ENCODE measurements around the gene LSM4.
"Not testable (repeated sequence)": the region's sequence is repeated elsewhere in the genome, so short reads cannot be mapped to it uniquely, and the experiment has no call there.

Gene LSM4

GRCh38 chr19:18322759-18323460 lies at the start of gene LSM4:
TSS of gene LSM4 (minus strand) at chr19:18323076. CDS start at chr19:18323020, 56 bp downstream.
- DNase-seq (ENCODE audit: low read depth in 2 of 2) = peak; percentile 99

DNA sequence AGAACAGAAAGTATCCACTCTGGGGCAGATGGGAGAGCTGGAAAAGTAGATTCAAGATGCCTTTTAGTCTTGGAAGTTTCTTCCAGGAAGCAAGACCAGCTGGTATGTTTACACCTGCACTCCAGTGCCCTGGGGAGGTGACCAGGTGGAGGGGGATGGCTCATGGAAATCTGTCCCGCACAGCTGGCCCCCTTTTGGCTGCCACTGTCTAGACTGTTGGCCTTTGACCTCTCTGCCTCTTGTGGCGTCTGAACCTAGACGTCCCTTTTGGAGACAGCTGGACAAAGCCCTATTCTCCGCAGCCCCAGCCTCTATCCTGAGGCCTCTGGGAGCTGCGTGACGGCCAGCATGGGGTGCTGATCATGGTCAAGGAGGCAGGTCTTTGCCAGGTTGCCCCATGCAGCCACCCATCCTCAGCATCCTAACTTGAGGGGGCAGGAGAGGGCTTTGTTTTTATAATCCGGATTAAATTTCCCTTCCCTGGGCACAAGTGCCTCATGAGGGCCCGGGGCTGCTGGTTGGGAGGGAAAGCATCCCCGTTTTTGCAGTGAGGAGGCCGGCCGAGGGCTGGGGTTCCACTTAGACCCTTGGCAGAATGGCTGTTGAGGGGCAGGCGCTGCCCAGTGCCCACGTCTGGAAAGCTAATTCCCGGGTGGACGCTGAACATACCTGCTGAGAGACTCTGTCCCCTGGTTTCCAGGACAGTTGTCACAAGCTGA lies 45.8 kb upstream of the LSM4 start:
- no peak for DNase-seq (ENCODE audit: low read depth in 2 of 2)

- DNase-seq (ENCODE audit: low read depth in 2 of 2) = no peak
Observed at GRCh38 chr19:18366021-18366435, 43.2 kb upstream of the LSM4 start.

- DNase-seq (ENCODE audit: low read depth in 2 of 2) = no peak
Observed at GRCh38 chr19:18364826-18365528, 42.1 kb upstream of the LSM4 start.

DNA sequence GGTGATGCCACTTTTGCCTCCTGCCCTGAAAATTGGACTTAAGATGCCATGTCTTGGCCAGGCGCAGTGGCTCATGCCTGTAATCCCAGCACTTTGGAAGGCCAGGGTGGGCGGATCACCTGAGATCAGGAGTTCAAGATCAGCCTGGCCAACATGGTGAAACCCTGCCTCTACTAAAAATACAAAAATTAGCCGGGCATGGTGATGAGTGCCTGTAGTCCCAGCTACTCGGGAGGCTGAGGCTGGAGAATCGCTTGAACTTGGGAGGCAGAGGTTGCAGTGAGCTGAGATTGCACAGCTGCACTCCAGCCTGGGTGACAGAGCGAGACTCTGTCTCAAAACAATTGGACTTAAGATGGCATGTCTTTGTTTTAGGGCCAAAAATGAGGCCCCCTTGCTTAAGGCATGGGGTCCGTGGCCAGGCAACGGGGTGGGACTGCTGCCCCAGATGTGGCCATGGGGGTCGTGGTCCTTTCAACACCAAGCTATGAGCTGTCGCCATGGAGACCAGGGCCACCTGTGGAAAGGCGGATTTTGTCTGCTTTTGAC lies 41.5 kb upstream of the LSM4 start:
- DNase-seq (ENCODE audit: low read depth in 2 of 2) = not testable (repeated sequence)

- DNase-seq (ENCODE audit: low read depth in 2 of 2) = no peak
Observed at GRCh38 chr19:18363787-18364186, 40.9 kb upstream of the LSM4 start.

GRCh38 chr19:18362934-18363542 lies 40.2 kb upstream of the LSM4 start:
- no peak for DNase-seq (ENCODE audit: low read depth in 2 of 2)

- DNase-seq (ENCODE audit: low read depth in 2 of 2) = no peak
Observed at GRCh38 chr19:18361646-18362045, 38.8 kb upstream of the LSM4 start.

- DNase-seq (ENCODE audit: low read depth in 2 of 2) = no peak
Observed at GRCh38 chr19:18357041-18357440, 34.2 kb upstream of the LSM4 start.

GRCh38 chr19:18354743-18355142 lies 31.9 kb upstream of the LSM4 start:
- not testable (repeated sequence) for DNase-seq (ENCODE audit: low read depth in 2 of 2)

GRCh38 chr19:18353378-18354005 lies 30.6 kb upstream of the LSM4 start:
- no peak for DNase-seq (ENCODE audit: low read depth in 2 of 2)

DNA sequence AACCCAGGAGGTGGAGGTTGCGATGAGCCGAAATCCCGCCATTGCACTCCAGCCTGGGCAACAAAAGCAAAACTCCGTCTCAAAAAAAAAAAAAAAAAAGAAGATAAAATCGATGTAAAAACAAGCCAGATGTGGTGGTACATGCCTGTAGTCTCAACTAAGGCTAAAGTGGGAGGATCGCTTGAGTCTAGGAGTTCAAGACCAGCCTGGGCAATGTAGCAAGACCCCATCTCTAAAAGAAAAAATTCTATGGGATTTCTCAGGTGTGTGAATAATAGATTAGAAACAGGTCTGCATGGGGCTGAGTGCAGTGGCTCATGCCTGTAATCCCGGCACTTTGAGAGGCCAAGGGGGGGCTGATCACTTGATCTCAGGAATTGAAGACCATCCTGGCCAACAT lies 28.7 kb upstream of the LSM4 start:
- no peak for DNase-seq (ENCODE audit: low read depth in 2 of 2)

GRCh38 chr19:18350490-18350889 lies 27.6 kb upstream of the LSM4 start:
- DNase-seq (ENCODE audit: low read depth in 2 of 2) = no peak

GRCh38 chr19:18349524-18350128 lies 26.8 kb upstream of the LSM4 start:
- peak in 1 of 2 donors; percentile 15 for DNase-seq (ENCODE audit: low read depth in 2 of 2)

- not testable (repeated sequence) for DNase-seq (ENCODE audit: low read depth in 2 of 2)
Observed at GRCh38 chr19:18348818-18349339, 26.0 kb upstream of the LSM4 start.

- no peak for DNase-seq (ENCODE audit: low read depth in 2 of 2)
Observed at GRCh38 chr19:18348171-18348570, 25.3 kb upstream of the LSM4 start.

DNA sequence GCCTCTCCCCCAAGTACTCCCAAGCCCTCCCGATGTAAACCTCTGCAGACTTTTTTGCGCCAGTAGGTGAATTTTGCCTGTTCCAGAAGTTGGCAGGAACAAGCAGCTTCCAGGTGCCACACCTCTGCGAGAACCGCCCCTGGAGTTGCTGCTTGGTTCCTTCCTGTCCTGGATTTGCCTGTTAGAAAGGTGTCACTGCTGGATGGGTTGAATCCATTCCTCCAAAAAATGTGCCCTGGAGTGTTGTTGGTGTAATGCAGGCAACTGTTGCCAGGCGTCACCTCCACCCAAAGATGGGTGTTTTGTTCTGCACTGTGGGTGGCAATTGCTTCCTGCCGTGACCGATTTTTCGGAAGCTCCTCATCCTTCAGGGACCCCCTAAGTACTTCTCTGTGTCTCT lies 23.2 kb upstream of the LSM4 start:
- DNase-seq (ENCODE audit: low read depth in 2 of 2) = no peak

DNA sequence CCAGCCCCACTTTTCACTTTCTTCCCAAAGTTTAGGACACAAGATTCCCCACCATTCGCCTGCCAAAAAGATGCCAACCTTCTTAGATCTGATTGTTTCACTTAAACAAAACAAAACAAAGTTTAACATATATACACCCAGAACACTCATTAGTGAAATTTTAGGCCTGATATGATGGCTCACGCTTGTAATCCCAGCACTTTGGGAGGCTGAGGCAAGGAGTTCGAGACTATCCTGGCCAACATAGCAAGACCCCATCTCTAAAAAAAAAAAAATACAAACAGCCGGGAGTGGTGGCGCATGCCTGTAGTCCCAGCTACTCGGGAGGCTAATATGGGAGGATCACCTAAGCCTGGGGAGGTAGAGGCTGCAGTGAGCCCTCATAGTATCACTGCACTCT lies 22.4 kb upstream of the LSM4 start:
- no peak for DNase-seq (ENCODE audit: low read depth in 2 of 2)

DNA sequence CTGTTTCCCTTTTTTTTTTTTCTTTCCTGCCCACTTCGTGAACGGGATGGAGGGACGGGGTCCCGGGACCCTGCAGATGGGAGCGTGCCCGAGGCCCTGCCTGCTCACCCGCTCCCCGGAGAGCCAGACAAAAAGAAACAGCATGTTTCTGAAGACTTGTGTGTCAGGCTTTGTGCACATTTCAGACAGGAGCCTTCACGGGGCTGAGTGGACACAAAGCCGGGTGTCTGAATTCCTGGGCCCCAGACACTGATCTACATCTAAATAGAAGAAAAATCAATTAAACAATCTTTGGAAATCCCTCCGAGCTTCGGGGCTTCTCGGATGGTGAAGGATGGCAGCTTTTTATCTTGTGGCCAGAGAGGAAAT lies 21.7 kb upstream of the LSM4 start:
- no peak for DNase-seq (ENCODE audit: low read depth in 2 of 2)

DNA sequence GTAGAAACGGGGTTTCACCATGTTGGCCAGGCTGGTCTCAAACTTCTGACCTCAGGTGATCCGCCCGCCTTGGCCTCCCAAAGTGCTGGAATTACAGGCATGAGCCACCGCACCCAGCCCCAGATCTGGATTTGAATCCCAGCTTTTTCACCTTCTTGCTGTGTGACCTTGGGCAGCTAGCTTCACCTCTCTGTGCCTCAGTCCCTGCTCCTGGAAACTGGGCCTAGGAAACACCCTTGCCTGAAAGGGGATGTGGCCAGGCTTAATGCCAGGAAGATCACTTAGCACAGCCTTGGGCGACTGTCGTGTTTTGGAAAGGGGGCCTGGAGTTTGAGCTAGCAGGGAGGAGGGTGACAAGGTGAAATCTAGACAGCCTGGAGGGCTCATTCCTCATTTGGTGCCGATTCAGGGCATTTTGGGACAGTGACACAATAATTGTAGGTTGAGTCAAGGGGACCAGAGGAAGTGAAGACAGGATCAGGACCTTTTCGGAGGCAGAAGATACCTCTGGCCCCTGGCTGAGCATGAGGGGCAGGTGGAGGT lies 19.3 kb upstream of the LSM4 start:
- DNase-seq (ENCODE audit: low read depth in 2 of 2) = no peak
